ENCODE measurements around the gene NABP2.
A peak's percentile ranks its signal among the peaks of the same experiment; 100 is the strongest.

The NABP2 gene

DNA sequence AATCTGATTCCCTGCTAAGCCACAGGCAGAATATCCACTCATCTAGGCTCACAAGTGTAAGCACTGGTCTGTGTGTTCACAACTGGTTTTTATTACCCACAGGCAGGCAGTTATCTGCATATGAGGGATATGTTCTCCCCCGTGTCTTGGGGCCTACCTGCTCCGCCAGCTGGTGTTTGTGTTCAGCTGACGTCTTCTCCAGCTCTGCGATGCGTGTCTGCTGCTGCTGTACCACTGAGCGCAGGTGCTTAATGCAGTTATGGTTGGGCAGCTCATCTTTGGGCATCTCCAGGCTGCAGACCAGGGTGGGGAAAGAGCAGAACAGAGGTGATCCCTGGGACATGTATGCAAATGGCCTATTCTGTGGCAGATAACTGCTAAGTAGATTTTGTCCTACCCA lies 16.1 kb upstream of the NABP2 start:
- TF ChIP-seq, protein P1, sequence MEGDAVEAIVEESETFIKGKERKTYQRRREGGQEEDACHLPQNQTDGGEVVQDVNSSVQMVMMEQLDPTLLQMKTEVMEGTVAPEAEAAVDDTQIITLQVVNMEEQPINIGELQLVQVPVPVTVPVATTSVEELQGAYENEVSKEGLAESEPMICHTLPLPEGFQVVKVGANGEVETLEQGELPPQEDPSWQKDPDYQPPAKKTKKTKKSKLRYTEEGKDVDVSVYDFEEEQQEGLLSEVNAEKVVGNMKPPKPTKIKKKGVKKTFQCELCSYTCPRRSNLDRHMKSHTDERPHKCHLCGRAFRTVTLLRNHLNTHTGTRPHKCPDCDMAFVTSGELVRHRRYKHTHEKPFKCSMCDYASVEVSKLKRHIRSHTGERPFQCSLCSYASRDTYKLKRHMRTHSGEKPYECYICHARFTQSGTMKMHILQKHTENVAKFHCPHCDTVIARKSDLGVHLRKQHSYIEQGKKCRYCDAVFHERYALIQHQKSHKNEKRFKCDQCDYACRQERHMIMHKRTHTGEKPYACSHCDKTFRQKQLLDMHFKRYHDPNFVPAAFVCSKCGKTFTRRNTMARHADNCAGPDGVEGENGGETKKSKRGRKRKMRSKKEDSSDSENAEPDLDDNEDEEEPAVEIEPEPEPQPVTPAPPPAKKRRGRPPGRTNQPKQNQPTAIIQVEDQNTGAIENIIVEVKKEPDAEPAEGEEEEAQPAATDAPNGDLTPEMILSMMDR (IDR thresholded peaks at IDR 0.05; ENCODE audit: low read depth, low read length, missing control alignments), result no peak
- DNase-seq (ENCODE audit: low read depth), result no peak
- H3K4me3 ChIP-seq (ENCODE audit: low read depth, low read length), result no peak overlapping the region
- in situ Hi-C loops (cut with HindIII; ENCODE audit: low sequenced_read_pairs), result no loop called here

DNA sequence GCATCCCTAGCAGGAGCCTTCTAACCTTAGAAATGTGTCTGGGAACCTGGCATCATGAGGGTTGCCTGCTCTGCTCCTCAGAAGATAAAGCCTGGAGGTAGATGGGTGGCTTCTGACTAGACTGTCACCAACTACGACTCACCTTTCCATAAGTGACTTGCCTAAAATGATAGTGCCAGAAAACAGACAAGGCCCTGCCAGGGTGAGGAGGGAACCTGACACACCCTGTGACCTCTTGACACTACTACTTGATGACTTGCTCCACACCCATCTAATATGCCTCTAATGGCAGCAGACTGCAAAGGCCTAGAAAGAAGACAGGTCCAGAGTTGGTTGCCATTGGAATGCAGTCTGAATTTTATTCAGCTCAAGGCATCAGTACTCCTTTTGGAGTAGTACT lies 11.8 kb upstream of the NABP2 start:
- no peak for DNase-seq (ENCODE audit: low read depth)
- H3K4me3 ChIP-seq (ENCODE audit: low read depth, low read length), result no peak overlapping the region
- in situ Hi-C loops (cut with HindIII; ENCODE audit: low sequenced_read_pairs), result no loop called here
- TF ChIP-seq, protein P1 (IDR thresholded peaks at IDR 0.05; ENCODE audit: low read depth, low read length, missing control alignments), result no peak

DNA sequence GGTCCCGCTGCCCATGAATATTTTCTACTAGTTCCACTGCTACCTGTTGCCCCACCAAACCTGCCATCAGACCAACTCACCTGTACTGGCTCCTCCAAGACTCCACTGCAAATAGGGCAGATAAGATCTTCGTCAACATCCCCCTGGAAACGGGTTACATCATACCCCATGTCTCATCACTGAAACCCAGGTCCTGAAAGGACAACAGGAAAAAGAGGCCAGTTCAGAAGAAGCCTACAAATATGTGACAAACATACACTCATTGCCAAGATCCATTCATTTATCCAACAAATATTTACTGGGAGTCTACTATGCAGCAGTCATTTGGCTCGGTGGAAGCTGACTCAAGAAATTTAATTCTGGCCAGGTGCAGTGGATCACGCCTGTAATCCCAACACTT lies 10.3 kb upstream of the NABP2 start:
- DNase-seq (ENCODE audit: low read depth), result no peak
- in situ Hi-C loops (cut with HindIII; ENCODE audit: low sequenced_read_pairs), result no loop called here
- TF ChIP-seq, protein P1 (IDR thresholded peaks at IDR 0.05; ENCODE audit: low read depth, low read length, missing control alignments), result no peak
- H3K4me3 ChIP-seq (ENCODE audit: low read depth, low read length), result no peak overlapping the region

- TF ChIP-seq, protein P1 (IDR thresholded peaks at IDR 0.05; ENCODE audit: low read depth, low read length, missing control alignments), result no peak
- DNase-seq (ENCODE audit: low read depth), result no peak
- no peak overlapping the region for H3K4me3 ChIP-seq (ENCODE audit: low read depth, low read length)
- in situ Hi-C loops (cut with HindIII; ENCODE audit: low sequenced_read_pairs), result no loop called here
These were observed 7.7 kb upstream of the NABP2 start for GRCh38 chr12:56216461-56216860.

GRCh38 chr12:56219840-56220239 lies 4.3 kb upstream of the NABP2 start:
- TF ChIP-seq, protein P1 (IDR thresholded peaks at IDR 0.05; ENCODE audit: low read depth, low read length, missing control alignments), result no peak
- DNase-seq (ENCODE audit: low read depth), result no peak
- in situ Hi-C loops (cut with HindIII; ENCODE audit: low sequenced_read_pairs), result loop anchor here (5.0 kb wide), 1 partner anchor 93 kb away; the partner anchor contains the start of gene ESYT1
- no peak overlapping the region for H3K4me3 ChIP-seq (ENCODE audit: low read depth, low read length)

- no peak for DNase-seq (ENCODE audit: low read depth)
- in situ Hi-C loops (cut with HindIII; ENCODE audit: low sequenced_read_pairs), result loop anchor here (5.0 kb wide), 1 partner anchor 93 kb away; the partner anchor contains the start of gene ESYT1
- peak overlapping the region; percentile 64 for H3K4me3 ChIP-seq (ENCODE audit: low read depth, low read length)
- TF ChIP-seq, protein P1 (IDR thresholded peaks at IDR 0.05; ENCODE audit: low read depth, low read length, missing control alignments), result no peak
These were observed 3.4 kb upstream of the NABP2 start for GRCh38 chr12:56220611-56221231.
